Effector memory CD4-positive, alpha-beta T cell (primary cell): ENCODE data around the gene APOBEC3A.
"Not testable (repeated sequence)": the region's sequence is repeated elsewhere in the genome, so short reads cannot be mapped to it uniquely, and the experiment has no call there.

Experiments
- DNase-seq, 3 donors: peaks; one replicate each; pipeline ENCODE4 v3.0.0-alpha.2; 2020
- H3K27ac ChIP-seq: 2 replicates; pipeline ENCODE4 v1.7.0; 2013; ENCODE audit warnings: mild to moderate bottlenecking, low read length, moderate library complexity; ENCODE audit not compliant: insufficient read depth, poor library complexity, severe bottlenecking
- H3K27me3 ChIP-seq: replicated peaks from 2 replicates; pipeline ENCODE4 v1.7.0; 2013; ENCODE audit warnings: mild to moderate bottlenecking, low read length; ENCODE audit not compliant: insufficient read depth, control insufficient read depth, poor library complexity, severe bottlenecking
- H3K36me3 ChIP-seq: 2 replicates; pipeline ENCODE4 v1.7.0; 2013; ENCODE audit warnings: mild to moderate bottlenecking, low read length, moderate library complexity; ENCODE audit not compliant: control insufficient read depth, insufficient read depth
- H3K4me1 ChIP-seq: 2 replicates; pipeline ENCODE4 v1.7.0; 2013; ENCODE audit warnings: low read length, mild to moderate bottlenecking; ENCODE audit not compliant: control insufficient read depth, insufficient read depth, poor library complexity, severe bottlenecking
- H3K4me3 ChIP-seq: 2 replicates; pipeline ENCODE4 v1.7.0; 2013; ENCODE audit warnings: low read length, low read depth, mild to moderate bottlenecking; ENCODE audit not compliant: insufficient read depth, poor library complexity, severe bottlenecking
- H3K9me3 ChIP-seq: 2 replicates; pipeline ENCODE4 v1.7.0; 2013; ENCODE audit warnings: mild to moderate bottlenecking, low read length, moderate library complexity; ENCODE audit not compliant: control insufficient read depth

Gene APOBEC3A

DNA sequence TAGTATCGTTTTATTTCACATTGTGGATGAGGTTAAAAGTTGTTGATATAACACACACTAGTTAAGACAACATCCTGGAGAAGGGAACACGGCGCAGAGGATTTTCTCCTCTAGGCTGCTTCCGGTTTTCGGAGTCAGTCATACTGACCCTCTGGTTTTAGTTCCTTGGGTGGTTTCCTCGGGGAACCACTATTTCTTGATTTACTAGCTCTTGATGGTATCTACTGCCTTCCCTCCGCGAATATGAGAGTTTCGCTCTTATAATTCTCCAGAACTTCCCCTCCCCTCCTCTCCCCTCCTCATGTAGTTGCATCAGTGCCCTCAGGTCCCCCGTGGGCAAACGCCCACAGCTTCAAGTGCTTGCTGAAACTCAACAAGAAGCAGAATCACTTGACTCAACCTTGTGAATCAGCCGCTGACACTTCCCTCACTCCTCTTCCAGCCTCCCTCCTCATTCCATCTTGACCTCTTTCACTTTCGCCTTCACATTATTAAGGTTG, 15.9 kb upstream of the APOBEC3A start:
- no peak overlapping the region for H3K27ac ChIP-seq
- peaks cover 9% of the 10 kb centered on the region for H3K4me1 ChIP-seq
- H3K9me3 ChIP-seq = no peaks in the 10 kb centered on the region
- no peaks in the 10 kb centered on the region for H3K36me3 ChIP-seq
- peaks cover 5% of the 10 kb centered on the region for H3K27me3 ChIP-seq
- no peak for DNase-seq
- peak overlapping the region; percentile 42 for H3K4me3 ChIP-seq

DNA sequence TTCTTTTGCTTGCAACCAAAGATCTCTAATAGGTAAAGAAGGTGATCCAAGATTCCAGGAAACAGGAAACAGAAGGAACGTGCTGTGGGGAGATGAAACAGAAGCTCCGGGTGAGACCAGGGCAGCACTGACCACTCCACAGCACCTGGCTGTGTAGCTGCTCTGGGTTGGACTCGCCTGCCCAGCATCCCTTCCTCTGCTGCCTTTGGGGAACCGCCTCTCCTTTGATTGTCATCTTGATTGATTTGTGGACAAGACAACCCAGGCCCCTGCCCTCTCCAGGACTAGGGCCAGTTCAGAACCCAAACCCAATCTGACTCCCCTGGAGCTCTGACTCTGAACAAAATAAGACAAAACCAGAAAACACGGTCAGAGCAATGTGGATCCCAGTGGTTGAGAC, 14.7 kb upstream of the APOBEC3A start:
- peaks cover 9% of the 10 kb centered on the region for H3K4me1 ChIP-seq
- no peak for DNase-seq
- H3K27ac ChIP-seq = no peak overlapping the region
- H3K4me3 ChIP-seq = no peak overlapping the region
- H3K9me3 ChIP-seq = no peaks in the 10 kb centered on the region
- peaks cover 5% of the 10 kb centered on the region for H3K27me3 ChIP-seq
- H3K36me3 ChIP-seq = no peaks in the 10 kb centered on the region

DNA sequence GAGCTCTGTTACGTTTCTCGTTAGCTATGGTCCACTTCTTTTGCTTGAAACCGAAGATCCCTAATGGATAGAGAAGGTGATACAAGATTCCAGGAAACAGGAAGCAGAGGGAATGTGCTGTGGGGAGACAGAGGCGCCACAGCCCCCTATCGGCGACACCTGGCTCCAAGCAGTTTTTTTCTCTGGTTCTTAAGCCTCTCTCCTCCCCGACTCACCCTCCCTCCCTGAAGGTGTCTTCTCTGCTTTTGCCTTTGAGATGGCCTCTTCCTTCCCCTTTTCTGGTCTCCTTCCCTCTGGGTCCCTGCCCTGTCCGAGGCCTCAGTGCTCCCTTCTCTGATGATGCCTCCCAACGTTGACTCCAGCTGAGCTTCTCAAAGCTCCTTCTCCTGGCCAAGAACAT, 14.2 kb upstream of the APOBEC3A start:
- Histone ChIP-seq H3K27ac (no peak overlapping the region), H3K36me3 (no peaks in the 10 kb centered on the region), H3K9me3 (no peaks in the 10 kb centered on the region), H3K27me3 (peaks cover 5% of the 10 kb centered on the region), H3K4me3 (no peak overlapping the region), H3K4me1 (peaks cover 9% of the 10 kb centered on the region)
- no peak for DNase-seq

DNA sequence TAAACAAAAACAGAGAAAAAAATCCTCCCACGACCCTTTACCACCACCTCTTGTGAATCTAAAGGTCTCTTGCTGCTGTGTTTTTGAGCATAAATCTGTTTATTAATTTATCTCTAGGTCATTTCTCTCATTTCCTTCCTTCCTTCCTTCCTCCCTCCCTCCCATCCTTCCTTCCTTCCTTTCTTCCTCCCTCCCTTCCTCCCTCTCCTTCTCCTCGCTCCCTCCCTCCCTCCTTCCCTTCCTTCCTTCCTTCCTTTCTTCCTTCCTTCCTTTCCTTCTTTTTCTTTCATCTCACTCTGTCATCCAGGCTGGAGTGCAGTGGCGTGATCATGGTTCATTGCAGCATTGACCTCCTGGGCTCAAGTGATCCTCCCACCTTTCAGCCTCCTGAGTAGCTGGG, 13.5 kb upstream of the APOBEC3A start:
- H3K9me3 ChIP-seq = no peaks in the 10 kb centered on the region
- no peak for DNase-seq
- no peak overlapping the region for H3K27ac ChIP-seq
- peaks cover 9% of the 10 kb centered on the region for H3K4me1 ChIP-seq
- H3K27me3 ChIP-seq = peaks cover 5% of the 10 kb centered on the region
- no peaks in the 10 kb centered on the region for H3K36me3 ChIP-seq
- H3K4me3 ChIP-seq = no peak overlapping the region

- no peaks in the 10 kb centered on the region for H3K9me3 ChIP-seq
- H3K27ac ChIP-seq = no peak overlapping the region
- DNase-seq = no peak
- no peak overlapping the region for H3K4me3 ChIP-seq
- peaks cover 9% of the 10 kb centered on the region for H3K4me1 ChIP-seq
- H3K27me3 ChIP-seq = peaks cover 5% of the 10 kb centered on the region
- no peaks in the 10 kb centered on the region for H3K36me3 ChIP-seq
Observed at GRCh38 chr22:38944653-38945052, 12.8 kb upstream of the APOBEC3A start.

- not testable (repeated sequence) for H3K9me3 ChIP-seq, H3K36me3 ChIP-seq, DNase-seq, H3K4me1 ChIP-seq, H3K27me3 ChIP-seq, H3K27ac ChIP-seq, H3K4me3 ChIP-seq
Observed at GRCh38 chr22:38945706-38946338, 11.6 kb upstream of the APOBEC3A start.

GRCh38 chr22:38946771-38947170, 10.6 kb upstream of the APOBEC3A start:
- no peak overlapping the region for H3K4me3 ChIP-seq
- H3K9me3 ChIP-seq = no peaks in the 10 kb centered on the region
- peaks cover under 1% of the 10 kb centered on the region for H3K4me1 ChIP-seq
- DNase-seq = no peak
- H3K36me3 ChIP-seq = no peaks in the 10 kb centered on the region
- H3K27me3 ChIP-seq = no peaks in the 10 kb centered on the region
- H3K27ac ChIP-seq = no peak overlapping the region

- Histone ChIP-seq H3K9me3 (no peaks in the 10 kb centered on the region), H3K4me1 (no peaks in the 10 kb centered on the region), H3K36me3 (no peaks in the 10 kb centered on the region), H3K4me3 (no peak overlapping the region), H3K27ac (no peak overlapping the region), H3K27me3 (no peaks in the 10 kb centered on the region)
- DNase-seq = no peak
Observed at GRCh38 chr22:38947321-38948140, 9.9 kb upstream of the APOBEC3A start.

- Histone ChIP-seq H3K27me3 (no peaks in the 10 kb centered on the region), H3K4me3 (no peak overlapping the region), H3K4me1 (no peaks in the 10 kb centered on the region), H3K36me3 (no peaks in the 10 kb centered on the region), H3K27ac (no peak overlapping the region), H3K9me3 (no peaks in the 10 kb centered on the region)
- no peak for DNase-seq
Observed at GRCh38 chr22:38948181-38948940, 9.0 kb upstream of the APOBEC3A start.
